K562 (cell line): ENCODE results near the gene MAPT.

Source experiments
- FOXM1 ChIP-seq, 2 experiments: fragments of 450-650 bp in 1 of 2; sonication (generic) in 1 of 2; formaldehyde crosslinking in 1 of 2; IDR thresholded peaks; 2 replicates each; pipeline versions ENCODE4 v1.6.1 to v1.9.0; 2017 to 2022; ENCODE audit warnings: low read depth in 2 of 2, mild to moderate bottlenecking in 2 of 2, missing genetic modification reagents in 1 of 2, moderate library complexity in 1 of 2
- ZNF609 ChIP-seq: sonication (generic); formaldehyde crosslinking; IDR thresholded peaks from 2 replicates; pipeline ENCODE4 v1.8.1; 2023; ENCODE audit warnings: missing genetic modification reagents, mild to moderate bottlenecking, borderline replicate concordance
- ZNF644 ChIP-seq: fragments of 200-800 bp; sonication (Bioruptor generic); IDR thresholded peaks from 2 replicates; pipeline ENCODE4 v1.6.1; 2016; ENCODE audit warnings: low read depth, missing genetic modification characterization, missing compliant biosample characterization

- TF ChIP-seq FOXM1 (IDR thresholded peaks at IDR 0.05; ENCODE audit: low read depth), result no peak
- no peak for TF ChIP-seq FOXM1 (CRISPR knock-in tag; IDR thresholded peaks at IDR 0.05; ENCODE audit: low read depth)
- no peak for TF ChIP-seq ZNF644 (tag)
- no peak for TF ChIP-seq ZNF609
Measured at GRCh38 chr17:45877467-45877866, 16.9 kb upstream of the MAPT start.
